GM19043 (cell line): ENCODE results near the gene SMARCC1.

Experiments
- ATAC-seq: cut with Tn5 transposase; IDR thresholded peaks from one replicate; pipeline ENCODE4 v1.9.1; 2021; ENCODE audit warnings: low read depth; ENCODE audit not compliant: unreplicated experiment

SMARCC1 gene

GRCh38 chr3:47565734-47566550 lies 215.8 kb downstream of the SMARCC1 start:
- no peak for ATAC-seq

- no peak for ATAC-seq
These were observed 225.3 kb downstream of the SMARCC1 start for GRCh38 chr3:47556351-47556750.

DNA sequence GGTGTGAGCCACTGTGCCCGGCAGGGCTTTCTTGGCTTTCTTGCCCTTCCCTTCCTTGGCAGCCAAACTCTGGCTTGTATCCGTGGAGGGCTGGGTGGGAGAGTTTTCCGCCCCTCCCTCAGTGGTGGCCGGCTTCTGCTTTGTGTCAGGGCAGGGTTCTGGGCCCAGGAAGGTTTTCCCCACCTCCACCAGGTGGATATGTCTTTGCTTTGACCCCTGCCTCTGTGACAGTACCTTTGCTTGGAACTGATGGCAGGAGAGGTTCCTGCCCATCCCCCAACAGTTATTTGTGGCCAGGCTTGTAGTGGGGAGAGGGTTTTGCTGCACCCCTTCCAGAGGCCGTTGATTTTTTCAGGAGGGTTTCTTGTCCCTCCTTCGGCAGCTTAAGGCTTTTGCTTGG lies 227.4 kb downstream of the SMARCC1 start:
- no peak for ATAC-seq

- no peak for ATAC-seq
These were observed 228.3 kb downstream of the SMARCC1 start for GRCh38 chr3:47553407-47553806.

- no peak for ATAC-seq
These were observed 239.1 kb downstream of the SMARCC1 start for GRCh38 chr3:47542471-47543173.

DNA sequence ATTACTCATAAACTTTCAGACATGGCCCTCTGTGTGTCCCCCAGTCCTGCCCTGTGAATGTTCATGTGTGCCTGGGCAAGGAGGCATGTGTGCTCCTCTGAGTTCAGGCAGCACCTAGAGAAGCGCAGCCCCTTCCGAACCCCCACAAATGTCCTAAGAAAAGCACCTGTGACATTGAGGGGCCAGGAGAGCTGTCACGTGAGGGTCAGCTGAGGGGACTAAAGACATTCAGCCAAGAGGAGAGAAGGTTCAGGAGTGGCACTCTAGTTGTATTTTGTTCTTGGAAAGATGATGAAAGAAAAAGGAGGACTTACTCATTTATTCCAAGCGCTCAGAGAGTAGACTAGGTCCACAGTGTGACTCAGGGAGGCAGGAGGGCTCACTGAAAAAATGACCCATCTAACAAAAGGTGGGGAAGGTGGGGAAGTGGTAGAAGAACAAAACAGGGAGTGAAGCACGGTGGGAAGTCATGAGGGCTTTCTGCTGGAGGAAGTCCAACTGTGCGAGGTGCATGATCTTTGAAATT lies 240.0 kb downstream of the SMARCC1 start:
- no peak for ATAC-seq

DNA sequence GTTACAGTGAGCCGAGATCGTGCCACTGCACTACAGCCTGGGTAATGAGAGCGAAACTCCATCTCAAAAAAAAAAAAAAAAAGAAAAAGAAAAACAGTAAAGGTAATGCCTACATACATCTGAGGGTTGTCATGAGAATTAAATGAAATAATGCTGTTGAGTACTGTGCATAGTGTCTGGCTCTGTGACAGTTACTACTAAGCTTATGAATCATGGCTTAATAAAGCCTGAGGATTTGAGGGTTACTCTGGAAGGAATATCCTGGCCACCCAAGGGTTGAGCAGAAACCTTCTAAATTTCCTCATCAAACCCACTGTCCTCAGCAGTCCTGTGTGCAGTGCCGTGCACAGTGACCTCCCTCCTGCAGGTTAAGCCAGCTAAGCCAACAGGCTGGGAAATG lies 241.4 kb downstream of the SMARCC1 start:
- no peak for ATAC-seq

GRCh38 chr3:47536967-47537366 lies 244.7 kb downstream of the SMARCC1 start:
- ATAC-seq, result no peak

DNA sequence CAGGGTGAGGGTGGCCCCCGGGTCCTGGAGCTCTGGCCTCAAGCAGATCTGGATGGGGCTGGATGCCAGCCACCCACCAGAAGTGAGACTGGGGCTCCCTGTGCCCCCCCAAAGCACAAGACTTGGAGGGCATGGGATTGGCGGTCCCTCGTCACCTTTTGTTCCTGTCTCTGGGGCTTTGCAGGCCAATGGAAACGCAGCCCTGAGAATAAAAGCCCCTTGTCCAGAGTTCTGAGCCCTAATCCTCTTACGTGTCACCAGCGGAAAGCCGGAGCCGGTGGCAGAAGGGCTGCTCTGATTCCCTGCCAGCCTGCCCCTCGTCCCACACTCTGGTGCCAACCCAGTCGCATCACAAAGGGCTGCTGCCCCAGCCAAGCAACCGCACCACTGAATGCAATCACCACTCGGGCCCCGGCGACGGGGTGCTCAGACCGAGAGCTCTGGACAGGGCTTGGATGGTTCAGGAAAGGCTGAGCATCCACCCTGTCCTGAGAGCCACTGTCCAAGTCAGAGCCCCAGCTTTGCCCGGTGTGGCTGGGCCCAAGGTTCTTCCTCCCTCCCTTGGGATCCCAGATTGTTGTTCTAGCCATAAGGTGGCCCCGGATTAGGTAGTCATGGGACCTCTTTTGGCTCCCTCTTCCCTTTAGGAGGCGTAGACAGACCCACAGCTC lies 245.3 kb downstream of the SMARCC1 start:
- ATAC-seq, result no peak
